Measurements from ENCODE around the gene FCHSD1.

The FCHSD1 gene

GRCh38 chr5:141636106-141636412 lies 15.2 kb downstream of the FCHSD1 start:
- Mint-ChIP-seq H3K27ac (ENCODE audit: low read depth) (peak overlapping the region; percentile 88), H3K36me3 (ENCODE audit: insufficient read depth) (peaks cover 8% of the 10 kb centered on the region), H3K4me1 (peaks cover 37% of the 10 kb centered on the region), H3K9me3 (no peaks in the 10 kb centered on the region), H3K27me3 (no peaks in the 10 kb centered on the region), H3K4me3 (peak overlapping the region; percentile 84)
- ATAC-seq (replicated peaks; ENCODE audit: extremely low read depth, poor library complexity, severe bottlenecking) (no peak), DNase-seq (ENCODE audit: low spot score in 2 of 2) (no peak)

- Mint-ChIP-seq H3K27ac (ENCODE audit: low read depth) (peak overlapping the region; percentile 88), H3K27me3 (no peaks in the 10 kb centered on the region), H3K4me1 (peaks cover 33% of the 10 kb centered on the region), H3K9me3 (no peaks in the 10 kb centered on the region), H3K4me3 (peak overlapping the region; percentile 84), H3K36me3 (ENCODE audit: insufficient read depth) (peaks cover 8% of the 10 kb centered on the region)
- ATAC-seq (replicated peaks; ENCODE audit: extremely low read depth, poor library complexity, severe bottlenecking) (no peak), DNase-seq (ENCODE audit: low spot score in 2 of 2) (no peak)
Observed at GRCh38 chr5:141635646-141636045, 15.6 kb downstream of the FCHSD1 start.

GRCh38 chr5:141634720-141635119 lies 16.5 kb downstream of the FCHSD1 start:
- H3K27me3 Mint-ChIP-seq = no peaks in the 10 kb centered on the region
- no peak for ATAC-seq (replicated peaks; ENCODE audit: extremely low read depth, poor library complexity, severe bottlenecking)
- H3K4me3 Mint-ChIP-seq = peak overlapping the region; percentile 84
- H3K27ac Mint-ChIP-seq (ENCODE audit: low read depth) = peak overlapping the region; percentile 88
- H3K36me3 Mint-ChIP-seq (ENCODE audit: insufficient read depth) = peaks cover 8% of the 10 kb centered on the region
- no peak for DNase-seq (ENCODE audit: low spot score in 2 of 2)
- H3K4me1 Mint-ChIP-seq = peaks cover 33% of the 10 kb centered on the region
- H3K9me3 Mint-ChIP-seq = no peaks in the 10 kb centered on the region

DNA sequence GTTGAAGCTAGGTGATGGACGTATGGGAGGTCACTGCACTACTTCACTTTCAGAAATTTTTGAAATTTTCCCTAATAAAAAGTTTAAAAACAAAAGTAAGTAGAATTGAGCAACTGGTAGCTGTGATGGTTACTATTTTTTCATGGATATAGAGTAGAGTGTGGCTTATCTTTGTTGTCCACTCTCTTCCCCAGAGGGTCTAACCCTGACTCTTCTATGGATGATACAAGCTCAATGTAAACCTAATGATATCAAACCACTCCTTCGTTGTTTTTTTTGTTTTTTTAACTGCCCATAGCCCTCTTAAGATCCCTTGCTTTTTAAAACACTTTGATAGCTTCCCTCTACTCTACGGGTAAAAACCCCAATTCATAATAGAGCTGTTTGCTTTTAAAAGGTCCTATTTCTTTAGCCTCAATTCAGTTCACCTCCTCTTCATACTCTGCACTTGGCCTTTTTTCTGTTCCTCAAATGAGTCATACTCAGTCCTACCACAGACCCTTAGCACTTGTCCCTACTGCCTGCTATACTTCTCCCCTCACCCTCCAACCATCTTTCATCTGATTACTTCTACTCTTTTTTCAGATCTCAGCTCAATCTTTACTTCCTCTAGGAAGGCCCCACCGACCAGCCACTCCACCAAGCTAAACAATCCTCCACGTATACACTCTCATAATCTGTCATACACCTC lies 17.2 kb downstream of the FCHSD1 start:
- no peak overlapping the region for H3K27ac Mint-ChIP-seq (ENCODE audit: low read depth)
- H3K36me3 Mint-ChIP-seq (ENCODE audit: insufficient read depth) = peaks cover 10% of the 10 kb centered on the region
- no peak for ATAC-seq (replicated peaks; ENCODE audit: extremely low read depth, poor library complexity, severe bottlenecking)
- H3K4me3 Mint-ChIP-seq = no peak overlapping the region
- peaks cover 33% of the 10 kb centered on the region for H3K4me1 Mint-ChIP-seq
- no peaks in the 10 kb centered on the region for H3K27me3 Mint-ChIP-seq
- no peak for DNase-seq (ENCODE audit: low spot score in 2 of 2)
- no peaks in the 10 kb centered on the region for H3K9me3 Mint-ChIP-seq

- no peak for DNase-seq (ENCODE audit: low spot score in 2 of 2)
- peaks cover 17% of the 10 kb centered on the region for H3K36me3 Mint-ChIP-seq (ENCODE audit: insufficient read depth)
- H3K27me3 Mint-ChIP-seq = no peaks in the 10 kb centered on the region
Observed at GRCh38 chr5:141632650-141633049, 18.6 kb downstream of the FCHSD1 start.

DNA sequence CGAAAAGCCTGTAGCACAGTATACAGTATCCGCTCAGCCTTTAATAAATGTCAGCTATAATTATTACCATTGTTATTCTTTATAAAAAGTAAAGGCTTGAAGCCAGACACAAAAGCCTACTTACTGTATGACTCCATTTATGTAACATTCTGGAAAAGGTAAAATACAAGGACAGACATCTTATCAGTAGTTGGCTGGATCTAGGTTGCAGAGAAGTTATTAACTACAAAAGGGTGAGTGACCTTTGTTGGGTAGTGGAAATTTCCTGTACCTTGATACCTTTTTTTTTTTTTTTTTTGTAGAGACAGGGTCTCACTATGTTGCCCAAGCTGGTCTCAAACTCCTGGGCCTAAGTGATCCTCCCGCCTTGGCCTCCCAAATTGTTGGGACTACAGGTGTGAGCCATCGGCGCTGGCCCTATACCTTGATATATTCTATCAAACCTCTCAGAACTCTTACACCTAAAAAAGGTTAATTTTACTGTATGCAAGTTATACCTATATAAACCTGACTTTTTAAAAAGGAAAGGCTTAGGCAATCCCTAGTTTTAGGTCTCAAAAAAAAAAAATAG lies 20.6 kb downstream of the FCHSD1 start:
- H3K27me3 Mint-ChIP-seq = no peaks in the 10 kb centered on the region
- peaks cover 28% of the 10 kb centered on the region for H3K36me3 Mint-ChIP-seq (ENCODE audit: insufficient read depth)
- H3K9me3 Mint-ChIP-seq = no peaks in the 10 kb centered on the region
- no peak overlapping the region for H3K4me3 Mint-ChIP-seq
- DNase-seq (ENCODE audit: low spot score in 2 of 2) (no peak), ATAC-seq (replicated peaks; ENCODE audit: extremely low read depth, poor library complexity, severe bottlenecking) (no peak)
- no peak overlapping the region for H3K27ac Mint-ChIP-seq (ENCODE audit: low read depth)
- H3K4me1 Mint-ChIP-seq = peaks cover 17% of the 10 kb centered on the region

More at GRCh38 chr5:141632650-141633049, 18.6 kb downstream of the FCHSD1 start:
- Mint-ChIP-seq H3K9me3 (no peaks in the 10 kb centered on the region), H3K4me1 (peaks cover 27% of the 10 kb centered on the region), H3K27ac (ENCODE audit: low read depth) (no peak overlapping the region), H3K4me3 (no peak overlapping the region)
- no peak for ATAC-seq (replicated peaks; ENCODE audit: extremely low read depth, poor library complexity, severe bottlenecking)

GRCh38 chr5:141628175-141628788 lies 22.9 kb downstream of the FCHSD1 start:
- Mint-ChIP-seq H3K27me3 (no peaks in the 10 kb centered on the region), H3K4me3 (no peak overlapping the region), H3K36me3 (ENCODE audit: insufficient read depth) (peaks cover 44% of the 10 kb centered on the region), H3K27ac (ENCODE audit: low read depth) (peak overlapping the region; percentile 11), H3K4me1 (no peaks in the 10 kb centered on the region), H3K9me3 (no peaks in the 10 kb centered on the region)
- DNase-seq (ENCODE audit: low spot score in 2 of 2) (no peak), ATAC-seq (replicated peaks; ENCODE audit: extremely low read depth, poor library complexity, severe bottlenecking) (no peak)

DNA sequence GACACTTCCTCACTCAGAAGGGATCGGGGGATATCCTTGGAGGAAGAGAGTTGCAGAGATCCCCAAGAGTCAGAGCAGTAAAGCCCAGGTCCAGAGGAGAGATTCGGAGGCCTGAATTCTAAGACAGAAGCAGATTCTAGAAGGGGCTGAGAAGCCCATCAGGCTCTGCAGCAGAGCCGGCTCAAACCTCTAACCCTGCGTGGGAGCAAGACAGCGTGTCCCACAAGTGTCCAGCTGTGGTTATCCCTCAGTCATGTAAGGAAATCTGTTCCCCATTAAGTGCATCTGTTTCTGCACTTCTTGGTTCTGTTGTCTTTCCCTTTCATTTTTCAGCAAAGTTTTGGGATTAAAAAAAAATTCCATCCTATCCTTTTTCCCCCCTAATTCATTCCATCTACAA lies 27.6 kb downstream of the FCHSD1 start:
- DNase-seq (ENCODE audit: low spot score in 2 of 2) (no peak), ATAC-seq (replicated peaks; ENCODE audit: extremely low read depth, poor library complexity, severe bottlenecking) (no peak)
- Mint-ChIP-seq H3K36me3 (ENCODE audit: insufficient read depth) (peaks cover 54% of the 10 kb centered on the region), H3K9me3 (no peaks in the 10 kb centered on the region), H3K4me3 (no peak overlapping the region), H3K4me1 (no peaks in the 10 kb centered on the region), H3K27ac (ENCODE audit: low read depth) (peak overlapping the region; percentile 75), H3K27me3 (no peaks in the 10 kb centered on the region)

- Mint-ChIP-seq H3K4me1 (no peaks in the 10 kb centered on the region), H3K36me3 (ENCODE audit: insufficient read depth) (peaks cover 52% of the 10 kb centered on the region), H3K27ac (ENCODE audit: low read depth) (peak overlapping the region; percentile 75), H3K27me3 (no peaks in the 10 kb centered on the region), H3K4me3 (no peak overlapping the region), H3K9me3 (no peaks in the 10 kb centered on the region)
- ATAC-seq (replicated peaks; ENCODE audit: extremely low read depth, poor library complexity, severe bottlenecking) = no peak
- no peak for DNase-seq (ENCODE audit: low spot score in 2 of 2)
Observed at GRCh38 chr5:141623186-141623585, 28.0 kb downstream of the FCHSD1 start.

- ATAC-seq (replicated peaks; ENCODE audit: extremely low read depth, poor library complexity, severe bottlenecking) = peak; percentile 91
- peak; percentile 86 to 94 for DNase-seq (ENCODE audit: low spot score in 2 of 2)
- no peaks in the 10 kb centered on the region for H3K9me3 Mint-ChIP-seq
- H3K27me3 Mint-ChIP-seq = no peaks in the 10 kb centered on the region
- peak within 1 kb of the TSS; percentile 86 for H3K27ac Mint-ChIP-seq (ENCODE audit: low read depth)
- H3K4me1 Mint-ChIP-seq = peaks cover 35% of the 10 kb centered on the region
- peaks cover 43% of the 10 kb centered on the region for H3K36me3 Mint-ChIP-seq (ENCODE audit: insufficient read depth)
- H3K4me3 Mint-ChIP-seq = peak within 1 kb of the TSS; percentile 97
Observed at GRCh38 chr5:141618804-141619554, 32.2 kb downstream of the FCHSD1 start, which contains the start of gene DIAPH1. Gene DIAPH1 (minus strand): TSS chr5:141619000. CDS start chr5:141618914, 86 bp downstream.

GRCh38 chr5:141618030-141618803 lies 33.0 kb downstream of the FCHSD1 start:
- H3K4me3 Mint-ChIP-seq = peak overlapping the region; percentile 97
- peak overlapping the region; percentile 86 for H3K27ac Mint-ChIP-seq (ENCODE audit: low read depth)
- DNase-seq (ENCODE audit: low spot score in 2 of 2) (peak; percentile 24 to 38), ATAC-seq (replicated peaks; ENCODE audit: extremely low read depth, poor library complexity, severe bottlenecking) (peak; percentile 54)
- peaks cover 42% of the 10 kb centered on the region for H3K4me1 Mint-ChIP-seq
- H3K27me3 Mint-ChIP-seq = no peaks in the 10 kb centered on the region
- peaks cover 36% of the 10 kb centered on the region for H3K36me3 Mint-ChIP-seq (ENCODE audit: insufficient read depth)
- H3K9me3 Mint-ChIP-seq = no peaks in the 10 kb centered on the region

DNA sequence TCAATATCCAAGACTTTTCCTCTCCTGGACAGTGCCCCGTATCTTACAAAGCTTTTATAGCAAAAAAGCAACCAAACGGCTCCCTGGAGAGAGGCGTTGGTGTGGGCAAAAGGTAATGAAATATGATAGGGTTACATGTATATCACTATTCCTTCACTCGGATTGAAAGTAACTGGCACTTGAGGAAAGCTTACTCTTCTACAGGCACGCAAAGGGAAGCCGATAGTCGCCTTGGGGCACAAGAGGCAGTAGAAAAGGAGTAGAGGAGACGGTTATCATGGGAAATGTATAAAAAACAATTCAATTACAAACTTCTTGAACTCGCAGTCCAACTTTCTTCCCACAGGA lies 33.6 kb downstream of the FCHSD1 start:
- H3K9me3 Mint-ChIP-seq = no peaks in the 10 kb centered on the region
- H3K27me3 Mint-ChIP-seq = no peaks in the 10 kb centered on the region

More for the DNA sequence above, 33.6 kb downstream of the FCHSD1 start:
- DNase-seq (ENCODE audit: low spot score in 2 of 2) = no peak
- Mint-ChIP-seq H3K27ac (ENCODE audit: low read depth) (peak overlapping the region; percentile 86), H3K4me1 (peaks cover 48% of the 10 kb centered on the region), H3K36me3 (ENCODE audit: insufficient read depth) (peaks cover 32% of the 10 kb centered on the region), H3K4me3 (peak overlapping the region; percentile 97)
- no peak for ATAC-seq (replicated peaks; ENCODE audit: extremely low read depth, poor library complexity, severe bottlenecking)

Data from central memory CD8-positive, alpha-beta T cell (primary cell).